Endodermal cell (in vitro differentiated cells): ENCODE results near the gene CNDP1. TPM values are rescaled to one million over a fixed set of nuclear protein-coding genes. Genes with fewer than 3 reads are reported as not detected.

Experiments
- DNase-seq: peaks from one replicate; pipeline ENCODE4 v3.0.0-alpha.2; 2017
- H3K27ac ChIP-seq: 2 replicates; pipeline ENCODE4 v1.5.1; 2013; ENCODE audit warnings: mild to moderate bottlenecking, low read depth, low read length, moderate library complexity
- H3K27me3 ChIP-seq: 2 replicates; pipeline ENCODE4 v1.6.1; 2013; ENCODE audit warnings: mild to moderate bottlenecking, low read length, moderate library complexity; ENCODE audit not compliant: insufficient read depth, control insufficient read depth, poor library complexity, severe bottlenecking
- H3K36me3 ChIP-seq: 2 replicates; pipeline ENCODE4 v1.7.0; 2013; ENCODE audit warnings: mild to moderate bottlenecking, low read length, moderate library complexity; ENCODE audit not compliant: control insufficient read depth, insufficient read depth
- H3K4me1 ChIP-seq: one replicate; pipeline ENCODE4 v1.7.0; 2013; ENCODE audit warnings: low read length; ENCODE audit not compliant: control insufficient read depth, insufficient read depth
- H3K4me3 ChIP-seq: 2 replicates; pipeline ENCODE4 v1.5.1; 2013; ENCODE audit warnings: mild to moderate bottlenecking, low read length, moderate library complexity
- H3K9ac ChIP-seq: 2 replicates; pipeline ENCODE4 v1.6.1; 2013; ENCODE audit warnings: mild to moderate bottlenecking, low read length, moderate library complexity; ENCODE audit not compliant: poor library complexity, severe bottlenecking; ENCODE audit errors: extremely low read depth
- H3K9me3 ChIP-seq: 2 replicates; pipeline ENCODE4 v1.6.1; 2013; ENCODE audit warnings: mild to moderate bottlenecking, low read length, moderate library complexity; ENCODE audit not compliant: control insufficient read depth
- H3K27ac Mint-ChIP-seq: 2 replicates; pipeline ENCODE4 v1.8.0; 2020; ENCODE audit warnings: mixed read lengths
- H3K27me3 Mint-ChIP-seq: 2 replicates; pipeline ENCODE4 v1.8.0; 2021; ENCODE audit warnings: mild to moderate bottlenecking, mixed read lengths; ENCODE audit not compliant: insufficient read depth
- H3K36me3 Mint-ChIP-seq: 2 replicates; pipeline ENCODE4 v1.8.0; 2020; ENCODE audit warnings: low read depth, mixed read lengths
- H3K4me1 Mint-ChIP-seq: 2 replicates; pipeline ENCODE4 v1.8.0; 2020; ENCODE audit warnings: mixed read lengths
- H3K4me3 Mint-ChIP-seq: 2 replicates; pipeline ENCODE4 v1.8.0; 2020; ENCODE audit warnings: mild to moderate bottlenecking, moderate library complexity, mixed read lengths
- H3K9me3 Mint-ChIP-seq: 2 replicates; pipeline ENCODE4 v1.8.0; 2020; ENCODE audit warnings: mild to moderate bottlenecking, mixed read lengths
- WGBS, 2 experiments: methylation state at CpG; one replicate each; pipeline versions ENCODE4 v1.1.5 to v1.1.7; 2013; ENCODE audit warnings: missing lambda C conversion rate in 2 of 2, mixed read lengths in 1 of 2; ENCODE audit not compliant: insufficient coverage in 1 of 2, insufficient read length in 1 of 2; 5-methylcytosine and 5-hydroxymethylcytosine counted together
- total RNA-seq, 2 donors: library from RNA; stranded (reverse); fragmentation: NEBNext Ultra II Directional in 1 of 2; extraction: Animal tissue kit (Norgen Biotek cat#: 25700) in 1 of 2; gene quantifications; 2 replicates in 1 of 2; 3 replicates in 1 of 2; pipeline ENCODE4 v1.2.1, GENCODE V29; 2021
- TF ChIP-seq, protein P1 (sequence below): fragments of 200-600 bp; sonication (generic); conservative IDR thresholded peaks from 2 replicates; pipeline ENCODE4 v1.5.0; 2021; ENCODE audit warnings: antibody characterized with exemption, mild to moderate bottlenecking

The CNDP1 gene
- total RNA-seq, 2 donors from 2014 or later: 0.51 TPM; not detected in 1

DNA sequence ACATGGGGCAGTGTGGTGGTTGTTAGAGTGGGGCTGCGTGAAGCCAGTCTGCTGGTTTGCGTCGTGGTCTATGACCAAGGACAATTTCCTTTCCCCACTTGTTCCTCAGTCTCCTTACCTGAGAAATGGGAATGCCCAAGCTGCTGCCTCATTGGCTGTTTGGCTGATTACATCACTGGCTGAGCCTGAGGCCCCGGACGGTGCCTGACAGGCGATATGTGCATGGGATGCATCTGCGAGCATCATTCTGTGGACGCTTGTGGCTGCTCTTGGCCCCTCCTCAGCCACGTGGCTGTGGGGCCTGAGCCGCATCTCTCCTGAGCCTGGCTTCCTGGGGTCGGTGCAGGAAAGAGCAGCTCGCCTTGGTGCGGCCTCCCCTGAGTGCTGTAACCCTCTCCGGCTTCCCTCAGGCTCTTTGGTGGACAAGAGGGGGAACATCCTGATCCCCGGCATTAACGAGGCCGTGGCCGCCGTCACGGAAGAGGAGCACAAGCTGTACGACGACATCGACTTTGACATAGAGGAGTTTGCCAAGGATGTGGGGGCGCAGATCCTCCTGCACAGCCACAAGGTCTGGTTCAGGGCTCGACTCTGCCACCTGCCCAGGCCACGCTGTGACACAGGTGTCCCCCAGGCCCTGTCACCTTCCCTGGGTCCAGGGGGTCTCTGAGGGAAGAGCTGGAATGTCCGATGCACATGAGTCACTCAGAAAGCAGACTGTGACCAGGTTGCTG, 21.0 kb upstream of the CNDP1 start:
- TF ChIP-seq, protein P1, sequence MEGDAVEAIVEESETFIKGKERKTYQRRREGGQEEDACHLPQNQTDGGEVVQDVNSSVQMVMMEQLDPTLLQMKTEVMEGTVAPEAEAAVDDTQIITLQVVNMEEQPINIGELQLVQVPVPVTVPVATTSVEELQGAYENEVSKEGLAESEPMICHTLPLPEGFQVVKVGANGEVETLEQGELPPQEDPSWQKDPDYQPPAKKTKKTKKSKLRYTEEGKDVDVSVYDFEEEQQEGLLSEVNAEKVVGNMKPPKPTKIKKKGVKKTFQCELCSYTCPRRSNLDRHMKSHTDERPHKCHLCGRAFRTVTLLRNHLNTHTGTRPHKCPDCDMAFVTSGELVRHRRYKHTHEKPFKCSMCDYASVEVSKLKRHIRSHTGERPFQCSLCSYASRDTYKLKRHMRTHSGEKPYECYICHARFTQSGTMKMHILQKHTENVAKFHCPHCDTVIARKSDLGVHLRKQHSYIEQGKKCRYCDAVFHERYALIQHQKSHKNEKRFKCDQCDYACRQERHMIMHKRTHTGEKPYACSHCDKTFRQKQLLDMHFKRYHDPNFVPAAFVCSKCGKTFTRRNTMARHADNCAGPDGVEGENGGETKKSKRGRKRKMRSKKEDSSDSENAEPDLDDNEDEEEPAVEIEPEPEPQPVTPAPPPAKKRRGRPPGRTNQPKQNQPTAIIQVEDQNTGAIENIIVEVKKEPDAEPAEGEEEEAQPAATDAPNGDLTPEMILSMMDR: no peak
- no peak overlapping the region for H3K27ac Mint-ChIP-seq
- Histone ChIP-seq H3K4me3 (no peak overlapping the region), H3K36me3 (peaks cover 87% of the 10 kb centered on the region), H3K9me3 (no peaks in the 10 kb centered on the region), H3K27ac (no peak overlapping the region), H3K9ac (no peak overlapping the region), H3K4me1 (peaks cover 12% of the 10 kb centered on the region), H3K27me3 (no peaks in the 10 kb centered on the region)
- no peak for DNase-seq
- 94 to 96% methylated on average over 22 to 27 of the region's 27 CpGs for WGBS, 2 experiments
- H3K4me1 Mint-ChIP-seq: peaks cover 11% of the 10 kb centered on the region
- H3K4me3 Mint-ChIP-seq: no peak overlapping the region
- no peaks in the 10 kb centered on the region for H3K27me3 Mint-ChIP-seq
- no peaks in the 10 kb centered on the region for H3K9me3 Mint-ChIP-seq
- peaks cover 79% of the 10 kb centered on the region for H3K36me3 Mint-ChIP-seq

DNA sequence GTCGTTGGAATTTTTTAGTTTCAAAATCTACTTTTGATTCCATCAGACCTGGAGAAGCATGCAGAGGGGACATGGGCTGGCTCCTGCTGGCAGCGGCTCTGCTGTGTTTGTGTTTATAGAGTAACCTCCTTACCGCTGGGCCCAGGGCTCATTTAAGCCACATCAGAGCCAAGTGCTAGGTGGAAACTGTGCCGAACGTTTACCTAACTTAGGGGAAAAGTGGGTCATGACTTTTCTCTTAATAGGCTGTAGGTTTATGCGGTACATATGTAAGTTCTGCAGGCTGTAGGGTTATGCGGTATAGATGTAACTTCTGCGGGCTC, 20.5 kb upstream of the CNDP1 start:
- Histone ChIP-seq H3K9ac (no peak overlapping the region), H3K36me3 (peaks cover 92% of the 10 kb centered on the region), H3K27me3 (no peaks in the 10 kb centered on the region), H3K4me1 (peaks cover 12% of the 10 kb centered on the region), H3K4me3 (no peak overlapping the region), H3K27ac (no peak overlapping the region), H3K9me3 (no peaks in the 10 kb centered on the region)
- Mint-ChIP-seq H3K27me3 (no peaks in the 10 kb centered on the region), H3K4me3 (no peak overlapping the region), H3K4me1 (peaks cover 9% of the 10 kb centered on the region), H3K27ac (no peak overlapping the region), H3K36me3 (peaks cover 85% of the 10 kb centered on the region), H3K9me3 (no peaks in the 10 kb centered on the region)
- TF ChIP-seq, protein P1: no peak
- 94 to 97% methylated on average over 8 of the region's 8 CpGs for WGBS, 2 experiments
- no peak for DNase-seq

DNA sequence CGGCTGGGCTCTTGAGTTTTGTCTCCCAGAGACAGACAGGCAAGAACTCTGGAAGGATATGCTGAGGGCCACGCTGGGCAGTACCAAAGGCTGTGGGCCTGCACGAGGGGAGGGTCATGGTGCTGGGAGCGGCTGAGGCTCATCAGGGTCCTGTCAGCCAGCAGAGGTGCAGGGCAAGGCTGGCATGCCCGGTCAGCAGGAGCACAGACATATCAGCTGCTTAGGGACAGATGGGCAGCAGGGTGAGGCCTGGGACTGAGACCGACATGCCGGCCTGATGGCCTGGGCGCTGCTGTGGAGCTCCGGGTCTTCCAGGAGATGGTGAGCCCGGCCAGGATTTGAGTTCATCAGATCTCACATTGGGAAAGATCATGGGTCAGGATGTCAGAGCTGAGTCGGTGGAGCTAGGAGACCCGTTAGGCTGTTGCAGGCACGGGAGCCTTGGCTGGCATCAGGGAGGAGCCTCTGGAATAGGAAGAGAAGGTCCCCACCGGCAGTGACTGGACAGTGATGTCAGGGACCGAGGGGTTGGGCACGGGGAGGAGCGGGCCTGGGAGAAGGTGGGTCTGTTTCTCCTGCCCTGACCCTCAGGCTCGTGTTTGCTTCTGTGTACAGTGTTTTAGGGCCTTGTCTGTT, 19.3 kb upstream of the CNDP1 start:
- Mint-ChIP-seq H3K36me3 (peaks cover 88% of the 10 kb centered on the region), H3K4me3 (no peak overlapping the region)

More for the DNA sequence above, 19.3 kb upstream of the CNDP1 start:
- no peaks in the 10 kb centered on the region for H3K9me3 ChIP-seq
- no peak overlapping the region for H3K9ac ChIP-seq
- Mint-ChIP-seq H3K9me3 (peaks cover 1% of the 10 kb centered on the region), H3K27ac (peak overlapping the region; percentile 60), H3K4me1 (peaks cover 3% of the 10 kb centered on the region), H3K27me3 (no peaks in the 10 kb centered on the region)
- no peak overlapping the region for H3K4me3 ChIP-seq
- no peak overlapping the region for H3K27ac ChIP-seq
- peaks cover 3% of the 10 kb centered on the region for H3K4me1 ChIP-seq
- H3K36me3 ChIP-seq: peaks cover 95% of the 10 kb centered on the region
- TF ChIP-seq, protein P1: no peak
- 94% methylated on average over 9 to 18 of the region's 18 CpGs for WGBS, 2 experiments
- DNase-seq: no peak
- no peaks in the 10 kb centered on the region for H3K27me3 ChIP-seq
